HG03342 (cell line): Measurements from ENCODE around the gene JMJD8.

ENCODE experiments used
- ATAC-seq: cut with Tn5 transposase; IDR thresholded peaks from one replicate; pipeline ENCODE4 v1.9.1; 2021; ENCODE audit warnings: mild to moderate bottlenecking, moderate library complexity; ENCODE audit not compliant: unreplicated experiment

JMJD8 gene, protein sequence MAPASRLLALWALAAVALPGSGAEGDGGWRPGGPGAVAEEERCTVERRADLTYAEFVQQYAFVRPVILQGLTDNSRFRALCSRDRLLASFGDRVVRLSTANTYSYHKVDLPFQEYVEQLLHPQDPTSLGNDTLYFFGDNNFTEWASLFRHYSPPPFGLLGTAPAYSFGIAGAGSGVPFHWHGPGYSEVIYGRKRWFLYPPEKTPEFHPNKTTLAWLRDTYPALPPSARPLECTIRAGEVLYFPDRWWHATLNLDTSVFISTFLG

GRCh38 chr16:684071-684794 is at the start of gene JMJD8:
Gene JMJD8, minus strand, starts transcription at chr16:684334. Its CDS starts 15 bp downstream, at chr16:684319.
- peak; percentile 61 for ATAC-seq

- no peak for ATAC-seq
These were observed 49.5 kb upstream of the JMJD8 start for GRCh38 chr16:733382-734207.

GRCh38 chr16:732936-733335 is 48.8 kb upstream of the JMJD8 start:
- no peak for ATAC-seq

DNA sequence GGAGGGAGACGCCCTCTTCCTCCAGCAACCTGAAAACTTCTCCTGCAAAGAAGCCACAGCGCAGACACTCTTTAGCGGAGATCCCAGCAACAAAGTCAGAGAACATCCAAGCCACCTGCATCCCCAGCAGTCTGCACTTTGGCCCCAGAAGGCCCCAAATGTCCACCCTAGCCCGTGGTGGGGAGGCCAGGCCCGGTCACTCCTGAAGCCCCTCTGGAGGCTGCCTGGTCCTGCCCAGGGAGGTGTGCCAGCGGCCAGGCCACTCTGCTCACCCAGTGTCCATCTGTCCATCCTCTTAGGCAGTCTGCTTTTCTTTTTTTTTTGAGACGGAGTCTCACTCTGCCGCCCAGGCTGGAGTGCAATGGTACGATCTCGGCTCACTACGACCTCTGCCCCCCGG is 48.2 kb upstream of the JMJD8 start:
- no peak for ATAC-seq

- ATAC-seq, result no peak
These were observed 46.8 kb upstream of the JMJD8 start for GRCh38 chr16:730666-731509.

- no peak for ATAC-seq
These were observed 45.9 kb upstream of the JMJD8 start for GRCh38 chr16:729768-730665.

GRCh38 chr16:728890-729744 is 45.0 kb upstream of the JMJD8 start:
- ATAC-seq, result no peak

DNA sequence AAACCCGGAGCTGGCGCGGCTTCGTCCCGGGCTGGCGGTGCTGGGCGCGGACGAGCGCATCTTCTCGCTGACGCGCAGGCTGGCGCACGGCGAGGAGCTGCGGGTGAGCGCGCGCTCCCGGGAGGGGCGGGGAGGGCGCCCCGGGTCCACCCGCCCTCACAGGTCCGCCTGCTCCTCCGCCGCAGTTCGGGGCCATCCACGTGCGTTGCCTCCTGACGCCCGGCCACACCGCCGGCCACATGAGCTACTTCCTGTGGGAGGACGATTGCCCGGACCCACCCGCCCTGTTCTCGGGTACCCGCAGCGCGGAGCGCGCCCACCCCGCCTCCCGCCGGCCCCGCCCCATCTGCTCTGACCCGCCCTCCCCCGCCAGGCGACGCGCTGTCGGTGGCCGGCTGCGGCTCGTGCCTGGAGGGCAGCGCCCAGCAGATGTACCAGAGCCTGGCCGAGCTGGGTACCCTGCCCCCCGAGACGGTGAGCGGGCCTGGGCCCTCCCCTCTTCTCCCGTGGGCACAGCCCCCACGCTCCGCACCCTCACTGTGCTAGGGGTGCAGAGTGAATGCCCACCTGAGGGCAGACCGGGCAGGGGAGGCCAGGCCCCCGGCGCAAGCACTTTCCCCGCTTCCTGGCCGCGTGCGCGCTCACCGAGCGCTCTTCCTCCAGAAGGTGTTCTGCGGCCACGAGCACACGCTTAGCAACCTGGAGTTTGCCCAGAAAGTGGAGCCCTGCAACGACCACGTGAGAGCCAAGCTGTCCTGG is 44.2 kb upstream of the JMJD8 start:
- ATAC-seq, result no peak

- ATAC-seq, result no peak
These were observed 43.3 kb upstream of the JMJD8 start for GRCh38 chr16:727291-727977.

- no peak for ATAC-seq
These were observed 42.5 kb upstream of the JMJD8 start, which contains the start of the genes CCDC78 and HAGHL for GRCh38 chr16:726438-727290. Gene CCDC78, minus strand, starts transcription at chr16:726443. Its CDS starts 76 bp downstream, at chr16:726367. Gene HAGHL, plus strand, starts transcription at chr16:727106. Its CDS starts 404 bp downstream, at chr16:727510.

- no peak for ATAC-seq
These were observed 42.0 kb upstream of the JMJD8 start for GRCh38 chr16:726188-726437.

- no peak for ATAC-seq
These were observed 41.5 kb upstream of the JMJD8 start for GRCh38 chr16:725463-726187.

DNA sequence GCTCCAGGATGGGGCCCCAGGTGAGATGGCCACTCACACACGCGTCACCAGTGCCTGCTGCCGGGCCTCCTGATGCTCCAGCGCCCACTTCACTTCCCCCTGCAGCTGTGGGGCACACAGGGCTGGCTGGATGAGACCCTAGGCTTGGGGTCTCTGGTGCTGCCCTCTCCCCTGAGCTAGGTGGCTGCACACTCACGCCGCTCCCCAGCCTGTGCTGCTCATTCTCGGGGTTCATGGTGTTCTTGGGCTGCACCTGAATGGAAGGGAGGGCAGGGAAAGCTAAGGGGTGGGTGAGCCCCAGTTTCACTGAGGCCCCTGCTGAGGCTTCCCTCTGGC is 40.9 kb upstream of the JMJD8 start:
- no peak for ATAC-seq

DNA sequence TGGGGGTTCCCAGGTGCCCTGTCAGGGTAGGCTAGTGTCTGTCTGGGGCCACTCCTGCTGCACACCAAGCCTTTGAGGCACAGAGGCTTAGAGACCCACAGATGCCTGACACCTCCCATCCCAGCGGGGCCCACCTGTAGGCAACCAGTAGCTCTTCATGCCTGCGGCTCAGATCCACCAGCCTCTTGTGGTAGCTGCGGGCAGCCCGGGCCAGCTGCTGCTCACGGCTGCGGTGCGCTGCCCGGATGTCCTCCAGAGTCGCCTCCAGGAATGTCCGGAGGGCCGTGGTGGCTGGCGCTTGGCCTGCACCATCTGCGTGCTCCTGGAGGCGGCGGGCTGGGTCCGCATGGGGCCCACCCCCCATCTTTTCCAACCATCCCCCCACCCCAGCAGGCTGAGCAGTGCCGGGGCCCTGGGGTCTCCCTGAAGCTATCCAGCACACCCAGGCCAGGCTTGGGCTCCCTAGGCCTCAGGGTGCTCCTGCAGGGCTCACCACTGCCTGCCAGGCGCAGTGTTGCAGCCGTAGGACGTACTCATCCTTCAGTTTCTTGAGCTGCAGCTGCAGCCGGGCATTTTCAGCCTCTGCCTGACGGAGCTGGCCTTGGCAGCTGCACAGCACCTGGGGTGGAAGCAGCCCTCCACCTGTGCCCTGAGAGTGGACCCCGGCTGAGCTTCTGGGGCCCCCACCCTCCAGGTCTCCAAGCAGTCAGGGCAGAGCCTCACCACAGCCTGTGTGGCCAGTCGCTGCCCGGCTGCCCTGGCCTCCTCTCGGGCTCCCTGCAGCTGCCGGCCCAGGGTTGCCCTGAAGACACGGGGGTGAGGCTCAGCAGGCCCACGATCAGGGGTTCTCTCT is 40.3 kb upstream of the JMJD8 start:
- no peak for ATAC-seq

- no peak for ATAC-seq
These were observed 39.6 kb upstream of the JMJD8 start for GRCh38 chr16:723695-724094.
